K562 (cell line): Measurements from ENCODE around the gene SPRYD3. TPM values are rescaled to one million over a fixed set of nuclear protein-coding genes. Genes with fewer than 3 reads are reported as not detected.

Experiments used
- KAT2B ChIP-seq: IDR thresholded peaks from one replicate; pipeline ENCODE4 v1.6.1; 2012; ENCODE audit warnings: low read depth, mild to moderate bottlenecking, control low read depth, inconsistent platforms, low read length, moderate library complexity
- KLF13 ChIP-seq: fragments of 450-650 bp; IDR thresholded peaks from 2 replicates; pipeline ENCODE4 v1.6.1; 2016; ENCODE audit warnings: missing genetic modification characterization, low read depth, mild to moderate bottlenecking, missing compliant biosample characterization, moderate library complexity, borderline replicate concordance
- MBD2 ChIP-seq: sonication (generic); IDR thresholded peaks from 2 replicates; pipeline ENCODE4 v1.6.1; 2016; ENCODE audit warnings: low read depth, borderline replicate concordance
- MTA1 ChIP-seq: fragments of 450-650 bp; IDR thresholded peaks from 2 replicates; pipeline ENCODE4 v1.6.1; 2017; ENCODE audit warnings: borderline replicate concordance
- MTA3 ChIP-seq: fragments of 450-650 bp; formaldehyde crosslinking; IDR thresholded peaks from 2 replicates; pipeline ENCODE4 v1.6.1; 2017; ENCODE audit warnings: mild to moderate bottlenecking, borderline replicate concordance
- NR4A1 ChIP-seq, 2 experiments: fragments of 250-450 bp in 1 of 2; fragments of 450-650 bp in 1 of 2; sonication (Bioruptor Pico) in 1 of 2; IDR thresholded peaks; 2 replicates each; pipeline versions ENCODE4 v1.4.0 to v1.6.1; 2016 to 2020; ENCODE audit warnings: mild to moderate bottlenecking in 2 of 2, missing compliant biosample characterization in 1 of 2, missing genetic modification characterization in 1 of 2, moderate library complexity in 1 of 2
- PHF8 ChIP-seq: fragments of 200-600 bp; sonication (generic); IDR thresholded peaks from 2 replicates; pipeline ENCODE4 v1.6.1; 2012; ENCODE audit warnings: mixed run types, mild to moderate bottlenecking, inconsistent platforms, low read length, moderate library complexity, borderline replicate concordance
- RBM25 ChIP-seq: fragments of 200-400 bp; formaldehyde crosslinking; IDR thresholded peaks from 2 replicates; pipeline ENCODE4 v1.6.1; 2018; ENCODE audit warnings: low read length, low read depth, moderate library complexity; ENCODE audit not compliant: severe bottlenecking
- TAF15 ChIP-seq: fragments of 200-400 bp; formaldehyde crosslinking; IDR thresholded peaks from 2 replicates; pipeline ENCODE4 v1.6.1; 2017; ENCODE audit warnings: mild to moderate bottlenecking, low read depth, low read length, moderate library complexity
- TCF3 ChIP-seq: sonication (generic); formaldehyde crosslinking; IDR thresholded peaks from 2 replicates; pipeline ENCODE4 v1.4.0; 2020; ENCODE audit warnings: mild to moderate bottlenecking, missing genetic modification reagents
- TCFL5 ChIP-seq: fragments of 250-450 bp; sonication (Bioruptor Pico); conservative IDR thresholded peaks from 2 replicates; pipeline ENCODE4 v1.6.1; 2021; ENCODE audit warnings: mild to moderate bottlenecking, moderate library complexity, matching md5 sums
- TFAM ChIP-seq: fragments of 250-450 bp; sonication (Bioruptor Pico); conservative IDR thresholded peaks from 2 replicates; pipeline ENCODE4 v1.5.0; 2021; ENCODE audit warnings: mild to moderate bottlenecking, moderate library complexity
- XRCC4 ChIP-seq: IDR thresholded peaks from one replicate; pipeline ENCODE4 v1.6.1; 2011; ENCODE audit not compliant: insufficient read depth, insufficient read length; ENCODE audit errors: extremely low read depth
- ZNF263 ChIP-seq: sonication (generic); formaldehyde crosslinking; IDR thresholded peaks from 2 replicates; pipeline ENCODE4 v1.8.0; 2022; ENCODE audit warnings: mild to moderate bottlenecking, missing genetic modification reagents, borderline replicate concordance
- ZNF75A ChIP-seq: fragments of 450-650 bp; formaldehyde crosslinking; IDR thresholded peaks from 2 replicates; pipeline ENCODE4 v1.4.0; 2020; ENCODE audit warnings: mild to moderate bottlenecking
- ZZZ3 ChIP-seq: fragments of 450-650 bp; IDR thresholded peaks from 2 replicates; pipeline ENCODE4 v1.6.1; 2016; ENCODE audit warnings: antibody characterized with exemption, mild to moderate bottlenecking, moderate library complexity
- polyA plus RNA-seq, 8 experiments: library from polyadenylated mRNA; depleted of rRNA in 4 of 8; stranded (reverse) in 5 of 8; unstranded in 3 of 8; fragments of >200 nt; fragmentation: Nextera tagmentation in 2 of 8; fragmentation: Illumina TruSeq in 1 of 8; extraction: Ambion mirVana in 2 of 8; extraction: Trizol in 1 of 8; gene quantifications; 2 replicates each; pipeline versions ENCODE4 v1.2.1 to v1.2.3, GENCODE V29; 2011 to 2014; ENCODE audit warnings: inconsistent platforms in 1 of 8, missing spikeins in 1 of 8
- total RNA-seq, 7 experiments: library from RNA; depleted of rRNA in 6 of 7; stranded (reverse); fragments of >200 nt in 6 of 7; fragmentation: Illumina TruSeq in 2 of 7; extraction: Trizol in 2 of 7; gene quantifications; 2 replicates each; pipeline versions ENCODE4 v1.2.1 to v1.2.3, GENCODE V29; 2011 to 2021; ENCODE audit warnings: low replicate concordance in 1 of 7
- TF ChIP-seq, protein P1 (sequence below): fragments of 250-450 bp; sonication (Bioruptor Pico); IDR thresholded peaks from 2 replicates; pipeline ENCODE4 v1.5.0; 2020; ENCODE audit warnings: mild to moderate bottlenecking, borderline replicate concordance
- TF ChIP-seq, protein P2 (sequence below): fragments of 250-450 bp; sonication (Bioruptor Pico); IDR thresholded peaks from 2 replicates; pipeline ENCODE4 v1.5.0; 2021; ENCODE audit warnings: mild to moderate bottlenecking, borderline replicate concordance
- TF ChIP-seq, protein P3 (sequence below): sonication (generic); formaldehyde crosslinking; IDR thresholded peaks from 2 replicates; pipeline ENCODE4 v1.8.0; 2022; ENCODE audit warnings: mild to moderate bottlenecking, missing genetic modification reagents
- TF ChIP-seq, protein P4 (sequence below): fragments of 450-650 bp; formaldehyde crosslinking; IDR thresholded peaks from 2 replicates; pipeline ENCODE4 v1.4.0; 2020; ENCODE audit warnings: mild to moderate bottlenecking, moderate library complexity

Gene SPRYD3
- total and polyA plus RNA-seq, 9 of the 15 experiments (the other 6 are each of a cell fraction or from before 2014, with no cell fraction given), result 1.5 to 13.6 (median 7.6) TPM

DNA sequence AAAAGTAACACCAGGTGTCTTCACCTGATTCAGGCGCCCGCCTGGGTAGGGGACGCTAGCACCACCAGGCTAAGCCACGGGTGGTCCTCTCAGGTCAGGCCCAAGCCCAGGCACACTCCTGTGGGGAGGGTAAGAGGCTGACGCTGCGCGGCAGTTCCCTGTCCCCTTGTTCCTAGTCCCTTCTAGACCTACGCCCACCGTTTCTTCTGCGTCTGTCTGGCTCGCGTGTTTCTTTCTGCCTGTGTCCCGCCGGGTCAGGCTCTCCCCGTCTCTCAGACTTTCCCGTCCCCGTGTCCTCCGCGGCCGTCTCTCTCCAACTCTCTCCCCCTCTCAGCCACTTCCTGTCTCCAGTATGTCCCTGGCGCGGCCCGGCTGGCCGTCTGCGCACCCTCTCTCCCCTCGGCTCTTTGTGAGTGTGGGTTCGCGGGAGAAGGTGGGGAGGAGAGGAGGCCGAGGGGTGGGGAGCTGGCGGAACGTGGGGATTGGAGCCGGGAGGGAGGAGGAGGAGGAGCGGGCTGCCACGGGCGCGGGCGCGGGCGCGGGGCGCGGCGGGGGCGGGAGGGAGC, 32.5 kb downstream of the SPRYD3 start (continued):
- peak; percentile 56; the same call in 1 of the 2 replicates for TF ChIP-seq PHF8
- TF ChIP-seq ZNF263 (CRISPR knock-in tag), result peak; percentile 30; the same call in 1 of the 2 replicates
- TF ChIP-seq TFAM, result no peak
- TF ChIP-seq ZZZ3, result no peak
- no peak for TF ChIP-seq RBM25
- no peak for TF ChIP-seq MTA3
- no peak for TF ChIP-seq MBD2
- TF ChIP-seq, protein P1, sequence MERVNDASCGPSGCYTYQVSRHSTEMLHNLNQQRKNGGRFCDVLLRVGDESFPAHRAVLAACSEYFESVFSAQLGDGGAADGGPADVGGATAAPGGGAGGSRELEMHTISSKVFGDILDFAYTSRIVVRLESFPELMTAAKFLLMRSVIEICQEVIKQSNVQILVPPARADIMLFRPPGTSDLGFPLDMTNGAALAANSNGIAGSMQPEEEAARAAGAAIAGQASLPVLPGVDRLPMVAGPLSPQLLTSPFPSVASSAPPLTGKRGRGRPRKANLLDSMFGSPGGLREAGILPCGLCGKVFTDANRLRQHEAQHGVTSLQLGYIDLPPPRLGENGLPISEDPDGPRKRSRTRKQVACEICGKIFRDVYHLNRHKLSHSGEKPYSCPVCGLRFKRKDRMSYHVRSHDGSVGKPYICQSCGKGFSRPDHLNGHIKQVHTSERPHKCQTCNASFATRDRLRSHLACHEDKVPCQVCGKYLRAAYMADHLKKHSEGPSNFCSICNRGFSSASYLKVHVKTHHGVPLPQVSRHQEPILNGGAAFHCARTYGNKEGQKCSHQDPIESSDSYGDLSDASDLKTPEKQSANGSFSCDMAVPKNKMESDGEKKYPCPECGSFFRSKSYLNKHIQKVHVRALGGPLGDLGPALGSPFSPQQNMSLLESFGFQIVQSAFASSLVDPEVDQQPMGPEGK (CRISPR knock-in tag), result no peak
- no peak for TF ChIP-seq KLF13 (tag)
- no peak for TF ChIP-seq XRCC4
- no peak for TF ChIP-seq NR4A1 (CRISPR knock-in tag; IDR thresholded peaks at IDR 0.05)
- no peak for TF ChIP-seq NR4A1 (tag; IDR thresholded peaks at IDR 0.05)
- no peak for TF ChIP-seq KAT2B
- TF ChIP-seq, protein P2, sequence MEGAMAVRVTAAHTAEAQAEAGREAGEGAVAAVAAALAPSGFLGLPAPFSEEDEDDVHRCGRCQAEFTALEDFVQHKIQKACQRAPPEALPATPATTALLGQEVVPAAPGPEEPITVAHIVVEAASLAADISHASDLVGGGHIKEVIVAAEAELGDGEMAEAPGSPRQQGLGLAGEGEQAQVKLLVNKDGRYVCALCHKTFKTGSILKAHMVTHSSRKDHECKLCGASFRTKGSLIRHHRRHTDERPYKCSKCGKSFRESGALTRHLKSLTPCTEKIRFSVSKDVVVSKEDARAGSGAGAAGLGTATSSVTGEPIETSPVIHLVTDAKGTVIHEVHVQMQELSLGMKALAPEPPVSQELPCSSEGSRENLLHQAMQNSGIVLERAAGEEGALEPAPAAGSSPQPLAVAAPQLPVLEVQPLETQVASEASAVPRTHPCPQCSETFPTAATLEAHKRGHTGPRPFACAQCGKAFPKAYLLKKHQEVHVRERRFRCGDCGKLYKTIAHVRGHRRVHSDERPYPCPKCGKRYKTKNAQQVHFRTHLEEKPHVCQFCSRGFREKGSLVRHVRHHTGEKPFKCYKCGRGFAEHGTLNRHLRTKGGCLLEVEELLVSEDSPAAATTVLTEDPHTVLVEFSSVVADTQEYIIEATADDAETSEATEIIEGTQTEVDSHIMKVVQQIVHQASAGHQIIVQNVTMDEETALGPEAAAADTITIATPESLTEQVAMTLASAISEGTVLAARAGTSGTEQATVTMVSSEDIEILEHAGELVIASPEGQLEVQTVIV (CRISPR knock-in tag), result no peak
- no peak for TF ChIP-seq MTA1
- TF ChIP-seq, protein P3, sequence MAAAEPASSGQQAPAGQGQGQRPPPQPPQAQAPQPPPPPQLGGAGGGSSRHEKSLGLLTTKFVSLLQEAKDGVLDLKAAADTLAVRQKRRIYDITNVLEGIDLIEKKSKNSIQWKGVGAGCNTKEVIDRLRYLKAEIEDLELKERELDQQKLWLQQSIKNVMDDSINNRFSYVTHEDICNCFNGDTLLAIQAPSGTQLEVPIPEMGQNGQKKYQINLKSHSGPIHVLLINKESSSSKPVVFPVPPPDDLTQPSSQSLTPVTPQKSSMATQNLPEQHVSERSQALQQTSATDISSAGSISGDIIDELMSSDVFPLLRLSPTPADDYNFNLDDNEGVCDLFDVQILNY (CRISPR knock-in tag), result no peak
- TF ChIP-seq TAF15, result no peak
- TF ChIP-seq TCF3 (CRISPR knock-in tag), result no peak
- no peak for TF ChIP-seq TCFL5 (CRISPR knock-in tag)
- TF ChIP-seq, protein P4, sequence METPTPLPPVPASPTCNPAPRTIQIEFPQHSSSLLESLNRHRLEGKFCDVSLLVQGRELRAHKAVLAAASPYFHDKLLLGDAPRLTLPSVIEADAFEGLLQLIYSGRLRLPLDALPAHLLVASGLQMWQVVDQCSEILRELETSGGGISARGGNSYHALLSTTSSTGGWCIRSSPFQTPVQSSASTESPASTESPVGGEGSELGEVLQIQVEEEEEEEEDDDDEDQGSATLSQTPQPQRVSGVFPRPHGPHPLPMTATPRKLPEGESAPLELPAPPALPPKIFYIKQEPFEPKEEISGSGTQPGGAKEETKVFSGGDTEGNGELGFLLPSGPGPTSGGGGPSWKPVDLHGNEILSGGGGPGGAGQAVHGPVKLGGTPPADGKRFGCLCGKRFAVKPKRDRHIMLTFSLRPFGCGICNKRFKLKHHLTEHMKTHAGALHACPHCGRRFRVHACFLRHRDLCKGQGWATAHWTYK (CRISPR knock-in tag), result 0 out of 2 replicates have a peak, but pooled peaks have one; percentile 48
- 0 out of 2 replicates have a peak, but pooled peaks have one; percentile 30 for TF ChIP-seq ZNF75A
